ENCODE results near the gene CLCN3. TPM values are rescaled to one million over a fixed set of nuclear protein-coding genes. Genes with fewer than 3 reads are reported as not detected.
"Not testable (repeated sequence)": the region's sequence is repeated elsewhere in the genome, so short reads cannot be mapped to it uniquely, and the experiment has no call there.

The CLCN3 gene
- total RNA-seq, 1 donor from 2014 or later = 31.3 TPM

GRCh38 chr4:169723207-169723965, 103.0 kb downstream of the CLCN3 start:
- no peak for DNase-seq (ENCODE audit: low read depth)
- H3K4me3 ChIP-seq (ENCODE audit: low read depth, low read length) = no peak overlapping the region
- TF ChIP-seq, protein P1, sequence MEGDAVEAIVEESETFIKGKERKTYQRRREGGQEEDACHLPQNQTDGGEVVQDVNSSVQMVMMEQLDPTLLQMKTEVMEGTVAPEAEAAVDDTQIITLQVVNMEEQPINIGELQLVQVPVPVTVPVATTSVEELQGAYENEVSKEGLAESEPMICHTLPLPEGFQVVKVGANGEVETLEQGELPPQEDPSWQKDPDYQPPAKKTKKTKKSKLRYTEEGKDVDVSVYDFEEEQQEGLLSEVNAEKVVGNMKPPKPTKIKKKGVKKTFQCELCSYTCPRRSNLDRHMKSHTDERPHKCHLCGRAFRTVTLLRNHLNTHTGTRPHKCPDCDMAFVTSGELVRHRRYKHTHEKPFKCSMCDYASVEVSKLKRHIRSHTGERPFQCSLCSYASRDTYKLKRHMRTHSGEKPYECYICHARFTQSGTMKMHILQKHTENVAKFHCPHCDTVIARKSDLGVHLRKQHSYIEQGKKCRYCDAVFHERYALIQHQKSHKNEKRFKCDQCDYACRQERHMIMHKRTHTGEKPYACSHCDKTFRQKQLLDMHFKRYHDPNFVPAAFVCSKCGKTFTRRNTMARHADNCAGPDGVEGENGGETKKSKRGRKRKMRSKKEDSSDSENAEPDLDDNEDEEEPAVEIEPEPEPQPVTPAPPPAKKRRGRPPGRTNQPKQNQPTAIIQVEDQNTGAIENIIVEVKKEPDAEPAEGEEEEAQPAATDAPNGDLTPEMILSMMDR (conservative IDR thresholded peaks at IDR 0.05; ENCODE audit: low read depth, low read length) = peak; percentile 50

DNA sequence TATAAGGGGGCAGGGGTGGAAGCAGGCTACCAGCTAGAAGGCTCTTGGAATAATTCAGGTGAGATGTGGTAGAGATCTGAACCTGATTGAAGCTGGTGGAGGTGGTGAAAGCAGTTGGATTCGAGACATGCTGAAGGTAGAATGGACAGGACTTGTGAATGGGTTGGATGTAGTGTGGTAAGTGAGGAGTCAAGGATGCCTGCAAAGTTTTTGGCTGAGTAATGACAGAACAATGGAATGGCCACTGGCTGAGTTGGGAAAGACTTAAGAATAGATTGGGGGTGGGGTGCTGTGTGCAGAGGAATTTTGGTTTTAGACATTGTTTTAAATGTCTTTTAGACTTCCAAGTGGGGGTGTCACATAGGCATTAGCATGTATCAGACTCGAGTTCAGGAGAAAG, 103.9 kb downstream of the CLCN3 start:
- H3K4me3 ChIP-seq (ENCODE audit: low read depth, low read length) = no peak overlapping the region
- no peak for DNase-seq (ENCODE audit: low read depth)
- TF ChIP-seq, protein P1 (conservative IDR thresholded peaks at IDR 0.05; ENCODE audit: low read depth, low read length) = no peak

DNA sequence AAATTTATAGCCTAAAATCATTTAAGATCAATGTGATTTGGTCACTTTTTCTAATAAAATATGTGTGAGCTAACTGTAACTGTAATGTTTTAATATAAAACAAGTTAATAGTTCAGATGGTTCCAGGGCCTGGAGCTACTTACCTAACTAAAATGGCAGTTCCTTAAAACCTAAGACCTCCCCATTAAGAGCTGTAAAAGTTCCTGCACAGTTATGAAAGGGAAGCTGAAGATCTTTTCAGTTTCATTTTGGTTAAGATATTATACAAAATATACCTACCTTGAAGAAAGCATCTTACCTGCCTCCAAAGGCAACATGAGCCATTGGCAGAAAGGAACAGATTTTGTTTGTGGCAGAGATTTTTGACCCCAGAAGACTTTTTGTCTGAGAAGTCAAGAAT, 107.2 kb downstream of the CLCN3 start:
- TF ChIP-seq, protein P1 (conservative IDR thresholded peaks at IDR 0.05; ENCODE audit: low read depth, low read length) = no peak
- DNase-seq (ENCODE audit: low read depth) = no peak

GRCh38 chr4:169730564-169730963, 110.2 kb downstream of the CLCN3 start:
- TF ChIP-seq, protein P1 (conservative IDR thresholded peaks at IDR 0.05; ENCODE audit: low read depth, low read length) = no peak
- no peak overlapping the region for H3K4me3 ChIP-seq (ENCODE audit: low read depth, low read length)
- no peak for DNase-seq (ENCODE audit: low read depth)

More for the DNA sequence above, 107.2 kb downstream of the CLCN3 start:
- H3K4me3 ChIP-seq (ENCODE audit: low read depth, low read length) = no peak overlapping the region

GRCh38 chr4:169738604-169739003, 118.2 kb downstream of the CLCN3 start:
- not testable (repeated sequence) for DNase-seq (ENCODE audit: low read depth); H3K4me3 ChIP-seq (ENCODE audit: low read depth, low read length)

DNA sequence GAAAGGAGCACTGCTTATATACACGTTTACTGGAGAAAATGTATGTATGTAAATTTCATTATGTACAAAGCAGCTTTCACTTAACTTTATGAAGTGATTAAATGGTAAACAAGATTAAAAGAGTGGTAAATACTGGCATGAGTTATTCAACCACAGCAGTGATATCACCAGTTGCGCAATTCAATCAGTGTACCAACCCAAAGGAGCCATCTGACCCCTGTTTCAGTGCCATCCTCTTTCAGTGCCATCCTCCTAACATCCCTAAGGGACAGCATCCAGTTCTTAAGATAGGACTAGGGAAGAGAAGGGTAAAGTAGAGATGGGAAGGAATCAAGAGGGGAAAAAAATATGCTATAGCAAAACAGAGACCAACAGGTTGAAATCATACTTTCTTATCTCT, 121.2 kb downstream of the CLCN3 start:
- H3K4me3 ChIP-seq (ENCODE audit: low read depth, low read length) = no peak overlapping the region
- DNase-seq (ENCODE audit: low read depth) = no peak
- TF ChIP-seq, protein P1 (conservative IDR thresholded peaks at IDR 0.05; ENCODE audit: low read depth, low read length) = no peak

DNA sequence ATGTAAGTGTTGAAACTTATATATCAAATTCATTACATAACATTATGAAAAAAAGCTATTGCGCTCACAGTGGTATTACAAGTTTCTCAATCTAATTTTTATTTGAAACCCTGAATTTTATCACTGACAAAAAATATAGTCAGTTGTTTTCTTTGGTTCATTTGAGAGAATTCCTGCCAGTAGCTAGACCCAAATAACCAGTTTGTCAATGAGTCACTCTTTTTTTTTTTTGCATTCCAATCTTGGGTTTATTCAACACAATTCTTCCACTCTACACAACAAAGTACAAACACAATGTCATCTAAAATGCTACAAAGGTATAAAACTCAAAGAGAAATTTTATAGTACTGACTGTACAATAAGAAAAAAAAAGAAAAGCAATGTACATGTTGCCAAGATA, 124.2 kb downstream of the CLCN3 start:
- H3K4me3 ChIP-seq (ENCODE audit: low read depth, low read length) = no peak overlapping the region
- TF ChIP-seq, protein P1 (conservative IDR thresholded peaks at IDR 0.05; ENCODE audit: low read depth, low read length) = no peak
- no peak for DNase-seq (ENCODE audit: low read depth)
